Fibroblast of skin of left biceps (primary cell): ENCODE results near the gene IL10RB.
"Not testable (repeated sequence)": the region's sequence is repeated elsewhere in the genome, so short reads cannot be mapped to it uniquely, and the experiment has no call there.

Experiments used
- DNase-seq, 2 experiments: peaks; one replicate each; pipeline ENCODE4 v3.0.0-alpha.2; 2013; ENCODE audit warnings: low read depth in 2 of 2

Gene IL10RB

GRCh38 chr21:33301632-33302002, 35.5 kb downstream of the IL10RB start:
- no peak for DNase-seq

DNA sequence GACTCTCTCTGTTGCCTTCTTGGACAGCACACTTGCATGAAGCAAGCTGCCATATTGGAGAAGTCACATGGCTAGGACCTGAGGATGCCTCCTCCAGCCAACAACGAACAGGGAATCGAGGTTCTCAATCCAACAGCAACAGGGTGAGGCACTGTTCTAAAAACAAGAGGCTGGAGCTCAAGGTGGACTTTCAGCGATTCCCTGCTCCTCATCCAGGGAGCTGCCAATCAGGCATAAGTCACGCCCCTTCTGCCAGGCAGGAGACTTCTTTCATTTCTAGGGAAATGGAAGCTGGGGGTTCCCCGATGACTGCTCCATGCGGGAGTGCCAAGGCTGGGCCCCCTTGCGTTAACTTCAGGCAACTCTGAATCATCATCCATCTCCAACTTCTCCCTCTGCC, 35.9 kb downstream of the IL10RB start:
- DNase-seq: no peak

DNA sequence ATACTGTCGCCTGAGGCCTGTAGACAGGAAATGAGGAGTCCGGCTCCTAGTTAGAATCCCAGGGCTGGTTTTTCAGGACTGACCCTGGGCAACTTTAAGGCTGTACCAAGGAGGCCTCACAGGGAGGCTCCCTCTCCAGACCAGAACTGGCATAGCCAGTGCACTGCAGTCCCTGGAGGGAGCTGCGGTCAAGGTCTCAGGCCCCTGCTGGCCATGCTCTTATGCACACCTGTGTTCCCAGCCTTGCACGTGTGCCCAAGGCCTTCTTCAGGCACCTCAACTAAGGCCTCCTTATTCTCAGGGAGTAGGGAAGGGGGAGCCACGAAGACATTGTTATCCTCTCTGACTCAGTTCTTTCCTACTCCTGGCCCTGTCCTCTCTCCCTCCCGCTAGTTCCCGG, 36.6 kb downstream of the IL10RB start:
- DNase-seq: no peak

DNA sequence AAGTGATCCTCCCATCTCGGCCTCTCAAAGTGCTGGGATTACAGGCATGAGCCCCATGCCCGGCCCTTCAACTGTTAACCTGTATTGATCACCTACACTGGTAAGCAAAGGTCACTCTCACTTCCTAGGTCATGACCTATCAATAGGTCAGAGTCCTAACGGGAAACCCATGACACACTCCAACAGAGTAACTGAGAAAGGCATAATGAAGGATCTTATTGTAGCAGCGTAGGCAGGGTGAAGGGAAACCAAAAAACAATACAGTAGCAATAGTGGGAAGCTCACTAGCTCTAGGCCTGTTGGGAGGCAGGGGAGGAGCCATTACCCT, 39.1 kb downstream of the IL10RB start:
- DNase-seq: no peak

DNA sequence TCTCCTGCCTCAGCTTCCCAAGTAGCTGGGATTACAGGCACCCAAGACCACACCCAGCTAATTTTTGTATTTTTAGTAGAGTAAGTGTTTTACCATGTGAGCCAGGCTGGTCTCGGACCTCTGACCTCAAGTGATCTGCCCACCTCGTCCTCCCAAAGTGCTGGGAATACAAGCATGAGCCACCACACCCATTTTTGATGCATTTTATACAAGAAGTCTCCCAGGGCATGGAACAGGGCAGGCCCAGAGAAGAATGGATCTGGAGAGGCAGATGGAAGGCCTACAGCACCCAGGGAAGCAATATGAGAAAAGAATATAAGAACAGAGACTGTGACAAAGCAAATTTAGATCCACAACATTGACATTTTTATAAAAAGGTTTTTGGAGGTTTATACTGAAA, 39.8 kb downstream of the IL10RB start:
- no peak for DNase-seq

GRCh38 chr21:33308586-33309490, 42.7 kb downstream of the IL10RB start:
- peak; percentile 52 to 57 for DNase-seq

- DNase-seq: no peak
These were observed 43.6 kb downstream of the IL10RB start for GRCh38 chr21:33309778-33310177.

DNA sequence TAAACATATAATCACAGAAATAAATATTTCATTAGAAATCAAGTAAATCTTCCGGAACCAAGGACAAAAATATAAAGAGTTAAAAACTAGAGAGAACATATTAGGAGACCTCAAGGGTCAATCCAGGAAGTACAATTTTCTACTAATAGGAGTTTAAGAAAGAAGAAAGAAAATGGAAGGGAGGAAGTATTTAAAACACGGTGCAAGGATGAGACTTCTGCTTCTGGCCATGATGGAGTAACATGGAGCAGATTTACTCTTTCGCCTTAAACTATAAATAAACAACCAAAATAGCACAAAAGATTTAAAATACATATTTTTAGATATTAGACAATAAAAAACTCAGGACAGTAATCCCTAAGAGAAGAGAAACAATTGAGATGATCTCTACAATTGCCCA, 46.0 kb downstream of the IL10RB start:
- no peak for DNase-seq

GRCh38 chr21:33313183-33313582, 47.0 kb downstream of the IL10RB start:
- no peak for DNase-seq

GRCh38 chr21:33313611-33314010, 47.4 kb downstream of the IL10RB start:
- DNase-seq: no peak

DNA sequence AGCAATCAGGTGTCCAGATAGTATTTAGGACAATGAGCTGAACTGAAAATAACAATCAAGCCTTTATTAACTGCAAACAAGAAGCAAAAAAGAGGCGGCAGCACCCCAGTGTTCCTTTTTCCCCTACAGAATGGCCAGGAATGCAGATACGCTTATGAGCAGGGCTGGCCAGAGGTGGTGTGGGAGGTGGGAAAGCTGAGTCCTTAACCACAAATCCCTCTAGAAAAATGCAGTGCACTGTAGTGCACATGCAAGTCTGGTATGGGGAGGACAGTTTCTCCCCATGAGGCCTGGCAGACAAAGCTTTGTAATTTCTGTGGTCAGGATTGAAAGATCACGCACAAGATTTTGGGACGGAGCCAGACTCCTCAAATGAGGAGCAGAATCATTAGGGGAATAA, 47.9 kb downstream of the IL10RB start:
- peak; percentile 68 to 70 for DNase-seq

DNA sequence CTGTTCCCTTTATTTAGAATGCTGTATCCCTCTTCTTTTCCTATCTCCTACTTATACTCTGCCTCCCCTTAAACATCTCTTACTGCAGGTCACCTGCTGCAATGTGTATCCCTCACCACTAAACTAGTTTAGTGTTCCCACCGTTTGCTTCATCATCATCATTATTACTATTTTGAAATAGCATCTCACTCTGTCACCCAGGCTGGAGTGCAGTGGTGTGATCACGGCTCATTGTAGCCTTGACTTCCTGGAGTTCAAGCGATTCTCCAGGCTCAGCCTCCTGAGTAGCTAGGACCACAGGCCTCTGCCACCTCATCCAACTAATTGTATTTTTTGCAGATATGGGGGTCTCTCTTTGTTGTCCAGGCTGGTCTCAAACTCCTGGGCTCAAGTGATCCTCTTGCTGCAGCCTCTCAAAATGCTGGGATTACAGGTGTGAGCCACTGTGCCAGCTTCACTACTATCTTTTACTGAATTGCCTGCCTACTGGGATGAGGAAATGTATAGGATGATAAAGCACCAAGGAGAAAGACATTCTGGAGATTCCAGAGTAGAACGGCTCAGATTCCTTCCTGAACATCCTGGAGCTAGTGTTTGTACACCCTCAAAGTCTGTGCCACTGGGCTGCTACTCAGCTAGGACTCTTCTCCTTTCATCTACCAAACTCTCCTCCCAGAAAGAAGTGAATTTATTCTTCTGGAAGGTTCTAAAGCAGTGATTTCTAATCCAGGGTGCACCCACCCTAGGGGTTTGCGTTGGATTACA, 50.0 kb downstream of the IL10RB start:
- DNase-seq: no peak

DNA sequence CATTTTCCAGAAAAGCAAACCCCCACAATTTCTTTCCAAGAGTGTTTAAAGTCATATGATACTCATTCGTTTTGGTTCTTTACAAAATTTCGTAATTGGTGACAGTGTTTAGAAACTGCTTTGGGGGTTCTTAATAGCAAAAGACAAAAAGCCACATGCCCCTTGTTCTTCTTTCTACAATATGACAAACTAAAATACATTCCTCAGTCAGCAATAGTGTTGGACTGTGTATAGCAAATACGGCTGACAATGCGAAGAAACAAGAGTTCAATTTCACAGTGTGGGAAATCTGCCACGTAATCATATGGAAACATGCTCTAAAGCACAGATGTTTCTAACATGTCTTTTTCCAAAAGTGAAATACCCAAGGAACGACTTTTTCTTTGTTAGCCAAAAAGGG, 51.0 kb downstream of the IL10RB start:
- DNase-seq: no peak

DNA sequence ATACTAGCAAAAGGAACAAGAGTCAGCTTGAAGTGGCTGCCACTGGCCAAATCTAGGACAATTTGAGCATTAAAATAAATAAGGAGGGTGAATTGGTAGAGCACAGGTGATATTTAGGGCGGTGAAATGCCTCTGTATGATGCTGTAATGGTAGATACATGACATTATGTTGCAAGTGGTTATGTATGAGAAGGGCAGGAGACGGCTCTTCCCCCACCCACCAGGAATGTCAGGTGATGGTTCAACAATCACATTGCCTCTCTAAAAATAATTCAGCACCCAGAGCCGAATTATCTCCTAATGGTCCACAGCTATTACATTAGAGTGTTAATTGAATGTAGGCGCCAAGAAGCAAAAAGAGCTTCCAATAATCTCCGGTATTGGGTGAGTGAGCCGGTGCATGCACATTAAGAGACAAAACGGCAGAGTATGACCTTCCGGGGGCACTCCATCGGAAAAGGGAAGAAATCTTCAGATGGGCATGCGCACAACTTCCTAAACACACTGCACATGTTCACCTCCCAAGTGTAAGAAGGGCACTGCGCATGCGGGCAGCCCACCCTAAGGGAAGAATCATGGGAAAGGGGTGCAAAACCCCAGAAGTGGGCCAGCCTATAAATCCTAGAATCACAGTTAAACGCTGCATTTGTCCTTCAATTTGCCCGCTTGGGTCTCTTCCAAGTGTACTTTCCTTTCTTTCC, 51.8 kb downstream of the IL10RB start:
- no peak for DNase-seq

- not testable (repeated sequence) for DNase-seq
These were observed 54.8 kb downstream of the IL10RB start for GRCh38 chr21:33321005-33321404.

DNA sequence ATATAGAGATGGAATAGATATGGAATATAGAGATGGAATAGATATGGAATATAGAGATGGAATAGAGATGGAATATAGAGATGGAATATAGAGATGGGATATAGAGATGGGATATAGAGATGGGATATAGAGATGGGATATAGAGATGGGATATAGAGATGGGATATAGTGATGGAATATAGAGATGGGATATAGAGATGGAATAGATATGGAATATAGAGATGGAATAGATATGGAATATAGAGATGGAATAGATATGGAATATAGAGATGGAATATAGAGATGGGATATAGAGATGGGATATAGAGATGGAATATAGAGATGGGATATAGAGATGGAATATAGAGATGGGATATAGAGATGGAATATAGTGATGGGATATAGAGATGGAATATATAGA, 57.4 kb downstream of the IL10RB start:
- not testable (repeated sequence) for DNase-seq

GRCh38 chr21:33324291-33325221, 58.4 kb downstream of the IL10RB start, which contains the start of gene IFNAR1:
Gene IFNAR1 (plus strand): TSS chr21:33324970. CDS start chr21:33325056, 86 bp downstream.
- DNase-seq: peak; percentile 91 to 92

GRCh38 chr21:33325222-33326067, 59.3 kb downstream of the IL10RB start:
- peak in 1 of 2 experiments; percentile 14 for DNase-seq

- no peak for DNase-seq
These were observed 61.2 kb downstream of the IL10RB start for GRCh38 chr21:33327326-33327725.

- no peak for DNase-seq
These were observed 61.7 kb downstream of the IL10RB start for GRCh38 chr21:33327792-33328433.
